Lower lobe of right lung (tissue), 2 donors: ENCODE data around the gene ZFYVE28. TPM values are rescaled to one million over a fixed set of nuclear protein-coding genes. Genes with fewer than 3 reads are reported as not detected.

Experiments
- ATAC-seq, 2 donors: fragments of 200-7000 bp; cut with Tn5 transposase; one replicate each; pipeline ENCODE4 v1.9.1; 2020 to 2022; ENCODE audit warnings: mild to moderate bottlenecking in 2 of 2, moderate library complexity in 2 of 2
- DNase-seq: peaks from one replicate; pipeline ENCODE4 v3.0.0-alpha.2; 2020
- H3K27ac ChIP-seq: fragments of 200-600 bp; one replicate; pipeline ENCODE4 v1.8.0; 2022
- H3K27me3 ChIP-seq: fragments of 200-600 bp; one replicate; pipeline ENCODE4 v1.8.0; 2022; ENCODE audit warnings: low read depth
- H3K36me3 ChIP-seq: fragments of 200-600 bp; one replicate; pipeline ENCODE4 v1.8.0; 2022; ENCODE audit warnings: mild to moderate bottlenecking
- H3K4me1 ChIP-seq: fragments of 200-600 bp; one replicate; pipeline ENCODE4 v1.8.0; 2022
- H3K4me3 ChIP-seq: fragments of 200-600 bp; one replicate; pipeline ENCODE4 v1.8.0; 2022; ENCODE audit warnings: mild to moderate bottlenecking
- H3K9me3 ChIP-seq: fragments of 200-600 bp; one replicate; pipeline ENCODE4 v1.8.0; 2022
- intact Hi-C: fragments of 100-400 bp; cut with DNase I; formaldehyde crosslinking; loops from one replicate; pipeline ENCODE4 v1.11.0; 2022
- total RNA-seq: library from RNA; stranded (reverse); fragmentation: NEBNext Ultra II Directional; extraction: Animal tissue kit (Norgen Biotek cat#: 25700); gene quantifications from one replicate; pipeline ENCODE4 v1.2.1, GENCODE V29; 2021
- TF ChIP-seq, protein P1 (sequence below): fragments of 200-600 bp; IDR thresholded peaks from one replicate; pipeline ENCODE4 v1.8.0; 2022; ENCODE audit warnings: antibody characterized with exemption, mild to moderate bottlenecking
- donor health status: DM: no; HTN: yes; CAD: no; lungs with severe emphysema.

Gene ZFYVE28
- total RNA-seq, 1 donor from 2014 or later, result 12.9 TPM

DNA sequence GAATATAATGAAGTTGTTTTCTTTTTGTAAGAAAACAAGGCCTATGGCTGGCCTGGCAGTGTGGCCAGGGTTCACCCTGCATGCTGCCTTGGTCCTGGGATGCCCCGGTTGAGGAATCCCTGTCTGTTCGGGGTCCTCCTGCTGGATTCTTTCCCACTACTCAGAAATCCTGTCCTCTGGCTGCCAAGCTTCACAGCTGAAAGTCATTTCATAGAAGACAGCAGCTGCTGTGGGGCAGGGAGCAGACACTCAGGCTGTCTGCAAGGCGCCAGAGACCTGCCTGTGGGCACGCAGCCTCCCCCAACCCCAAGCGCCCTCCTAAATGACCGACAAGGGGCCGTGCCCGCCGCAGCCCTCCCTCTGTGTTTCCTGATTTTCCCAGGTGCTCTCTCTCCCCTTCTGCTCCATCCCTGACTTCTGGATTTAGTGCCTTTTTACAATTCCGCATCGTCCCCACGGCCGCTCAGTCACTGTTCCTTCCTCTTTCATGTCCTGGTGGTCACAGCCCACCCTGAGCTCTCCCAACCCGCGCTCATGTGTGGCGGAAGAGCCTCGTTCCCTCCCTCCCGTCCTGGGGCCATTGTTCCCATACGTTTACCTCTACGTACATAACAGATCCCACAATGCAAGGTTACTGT is 27.5 kb downstream of the ZFYVE28 start:
- H3K4me1 ChIP-seq, result peaks cover 17% of the 10 kb centered on the region
- no peaks in the 10 kb centered on the region for H3K36me3 ChIP-seq
- no peak for DNase-seq
- no peak overlapping the region for H3K4me3 ChIP-seq
- H3K27ac ChIP-seq, result no peak overlapping the region
- no peak for ATAC-seq
- H3K9me3 ChIP-seq, result no peaks in the 10 kb centered on the region
- H3K27me3 ChIP-seq, result no peaks in the 10 kb centered on the region
- intact Hi-C loops, result no loop called here
- TF ChIP-seq, protein P1, sequence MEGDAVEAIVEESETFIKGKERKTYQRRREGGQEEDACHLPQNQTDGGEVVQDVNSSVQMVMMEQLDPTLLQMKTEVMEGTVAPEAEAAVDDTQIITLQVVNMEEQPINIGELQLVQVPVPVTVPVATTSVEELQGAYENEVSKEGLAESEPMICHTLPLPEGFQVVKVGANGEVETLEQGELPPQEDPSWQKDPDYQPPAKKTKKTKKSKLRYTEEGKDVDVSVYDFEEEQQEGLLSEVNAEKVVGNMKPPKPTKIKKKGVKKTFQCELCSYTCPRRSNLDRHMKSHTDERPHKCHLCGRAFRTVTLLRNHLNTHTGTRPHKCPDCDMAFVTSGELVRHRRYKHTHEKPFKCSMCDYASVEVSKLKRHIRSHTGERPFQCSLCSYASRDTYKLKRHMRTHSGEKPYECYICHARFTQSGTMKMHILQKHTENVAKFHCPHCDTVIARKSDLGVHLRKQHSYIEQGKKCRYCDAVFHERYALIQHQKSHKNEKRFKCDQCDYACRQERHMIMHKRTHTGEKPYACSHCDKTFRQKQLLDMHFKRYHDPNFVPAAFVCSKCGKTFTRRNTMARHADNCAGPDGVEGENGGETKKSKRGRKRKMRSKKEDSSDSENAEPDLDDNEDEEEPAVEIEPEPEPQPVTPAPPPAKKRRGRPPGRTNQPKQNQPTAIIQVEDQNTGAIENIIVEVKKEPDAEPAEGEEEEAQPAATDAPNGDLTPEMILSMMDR, result no peak

DNA sequence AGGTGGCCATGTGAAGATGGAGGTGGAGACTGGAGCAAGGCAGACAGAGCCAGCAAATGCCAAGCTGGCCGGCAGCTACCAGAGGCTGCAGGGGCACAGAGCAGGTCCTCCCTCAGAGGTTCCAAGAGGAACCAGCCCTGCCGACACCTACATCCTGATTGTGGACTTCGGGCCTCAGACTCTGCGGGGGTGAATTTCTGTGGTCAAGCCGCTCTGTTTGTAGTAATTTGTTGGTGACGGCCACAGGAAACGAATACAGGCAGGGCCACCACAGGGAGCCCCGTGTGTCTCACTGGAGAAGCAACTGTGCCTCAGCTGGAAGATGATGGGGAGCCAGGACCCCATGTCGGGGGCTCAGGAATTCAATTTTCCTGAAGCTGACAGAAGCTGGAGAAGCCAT is 28.3 kb downstream of the ZFYVE28 start:
- TF ChIP-seq, protein P1, result no peak
- DNase-seq, result no peak
- no peak overlapping the region for H3K4me3 ChIP-seq
- H3K9me3 ChIP-seq, result no peaks in the 10 kb centered on the region
- H3K27ac ChIP-seq, result no peak overlapping the region
- H3K36me3 ChIP-seq, result no peaks in the 10 kb centered on the region
- ATAC-seq, result no peak
- intact Hi-C loops, result no loop called here
- H3K27me3 ChIP-seq, result no peaks in the 10 kb centered on the region
- H3K4me1 ChIP-seq, result peaks cover 17% of the 10 kb centered on the region

DNA sequence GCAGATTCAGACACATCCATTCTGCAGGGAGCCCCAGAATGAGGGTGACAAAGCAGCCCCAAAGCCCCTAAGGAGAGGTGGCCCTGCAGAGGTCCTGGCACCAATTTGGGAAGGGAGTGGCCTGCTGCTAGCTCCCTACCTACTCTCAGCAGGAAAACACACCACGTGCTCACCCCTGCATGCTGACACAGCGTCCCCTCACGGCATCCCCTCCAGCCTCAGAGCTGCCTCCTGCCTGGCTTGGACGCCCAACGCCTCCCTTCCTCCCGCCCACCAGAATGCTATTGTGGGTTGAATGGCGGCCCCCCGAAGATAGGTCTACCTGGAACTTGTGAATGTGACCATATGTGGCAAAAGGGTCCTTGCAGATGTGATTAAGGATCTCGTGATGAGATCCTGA is 28.8 kb downstream of the ZFYVE28 start:
- TF ChIP-seq, protein P1, result no peak
- Histone ChIP-seq H3K36me3 (no peaks in the 10 kb centered on the region), H3K27ac (no peak overlapping the region), H3K4me1 (peaks cover 17% of the 10 kb centered on the region), H3K9me3 (no peaks in the 10 kb centered on the region), H3K4me3 (no peak overlapping the region), H3K27me3 (no peaks in the 10 kb centered on the region)
- intact Hi-C loops, result no loop called here
- no peak for DNase-seq
- no peak for ATAC-seq

DNA sequence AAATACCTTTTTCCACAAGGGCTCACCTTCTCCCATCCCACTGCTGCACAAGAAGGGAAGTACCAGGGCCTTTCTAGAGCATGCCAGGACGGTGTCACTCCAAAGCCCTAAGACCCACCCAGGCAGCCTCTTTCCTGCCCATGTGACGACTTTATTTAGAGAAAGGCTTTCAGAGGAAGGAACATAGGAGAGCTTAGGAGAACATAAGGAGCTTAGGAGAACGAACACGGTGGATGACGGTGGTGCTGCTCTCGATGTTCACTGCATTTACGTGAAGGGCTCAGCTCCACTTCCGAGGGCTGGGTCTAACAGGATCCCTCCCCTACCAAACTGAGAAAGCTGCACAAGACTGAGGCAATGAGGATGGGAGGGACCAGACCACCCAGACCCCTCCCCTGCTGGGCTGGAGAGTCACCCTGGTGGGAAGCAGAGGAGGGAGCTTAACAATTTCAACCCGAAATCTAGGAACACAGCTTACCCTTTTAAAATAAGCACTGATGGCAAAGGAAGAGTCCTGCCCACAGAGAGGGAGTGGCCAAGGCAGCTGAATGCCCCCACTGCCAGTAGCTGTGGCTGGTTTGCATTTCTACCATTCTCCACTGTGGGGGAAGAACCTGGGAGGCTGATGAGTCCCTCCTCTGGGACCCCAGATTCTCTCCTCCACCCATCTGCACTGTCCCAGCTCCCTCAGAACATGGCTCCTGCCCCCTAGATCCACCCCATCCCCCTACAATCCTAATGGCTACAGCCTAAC is 29.8 kb downstream of the ZFYVE28 start:
- ATAC-seq (no peak), DNase-seq (no peak)
- H3K36me3 ChIP-seq, result no peaks in the 10 kb centered on the region
- no peaks in the 10 kb centered on the region for H3K9me3 ChIP-seq
- H3K4me1 ChIP-seq, result peaks cover 14% of the 10 kb centered on the region
- TF ChIP-seq, protein P1, result no peak
- no peak overlapping the region for H3K27ac ChIP-seq
- intact Hi-C loops, result no loop called here
- no peaks in the 10 kb centered on the region for H3K27me3 ChIP-seq
- no peak overlapping the region for H3K4me3 ChIP-seq

DNA sequence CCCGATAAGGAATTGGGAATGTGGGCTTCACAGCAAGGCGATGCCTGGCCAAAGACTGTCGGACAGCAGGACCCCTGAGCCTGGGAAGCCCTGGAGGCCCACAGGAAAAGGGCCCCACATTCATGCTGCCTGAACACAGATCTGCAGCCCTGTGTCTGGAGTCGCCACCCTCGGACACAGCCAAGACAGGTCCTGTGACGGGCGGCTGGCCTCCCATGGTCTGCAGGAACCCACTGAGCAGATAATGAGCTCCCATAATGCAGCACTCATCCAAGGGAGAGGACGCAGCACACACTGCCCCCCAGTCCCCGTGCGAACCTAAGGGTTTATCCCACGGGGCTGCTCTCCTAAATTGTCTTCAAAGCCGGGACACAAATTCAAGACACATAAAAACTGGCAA is 30.6 kb downstream of the ZFYVE28 start:
- no peak for DNase-seq
- Histone ChIP-seq H3K4me3 (no peak overlapping the region), H3K27me3 (no peaks in the 10 kb centered on the region), H3K4me1 (peaks cover 10% of the 10 kb centered on the region), H3K9me3 (no peaks in the 10 kb centered on the region), H3K36me3 (no peaks in the 10 kb centered on the region), H3K27ac (no peak overlapping the region)
- ATAC-seq, result no peak
- intact Hi-C loops, result no loop called here
- TF ChIP-seq, protein P1, result no peak
